Endothelial cell of umbilical vein (primary cell): ENCODE results near the gene GGACT. TPM values are rescaled to one million over a fixed set of nuclear protein-coding genes. Genes with fewer than 3 reads are reported as not detected.

ENCODE experiments used
- BruUV-seq: library from RNA; stranded (reverse); fragments of 400-500 nt; replicated peaks from 2 replicates; lab custom pipeline; 2021; lab: Mats Ljungman, UMichigan
- CTCF ChIA-PET: fragments of 300-600, 350-600 bp; sonication (Branson Sonifier 250); formaldehyde crosslinking; loops from one replicate; lab custom pipeline; 2021; ENCODE audit warnings: antibody characterized with exemption, inconsistent platforms; lab: Charles Lee
- POLR2A ChIA-PET: fragments of 300-600, 350-600 bp; sonication (Branson Sonifier 250); formaldehyde crosslinking; loops from one replicate; lab custom pipeline; 2021; ENCODE audit warnings: antibody characterized with exemption, inconsistent platforms; lab: Charles Lee
- DNase-seq: peaks from one replicate; pipeline ENCODE4 v3.0.0-alpha.2; 2011; ENCODE audit warnings: low read depth, low spot score
- FAIRE-seq: peaks from 2 replicates; lab custom pipeline; 2011; peaks lifted over from hg19 to GRCh38; lab: Jason Lieb, UNC
- H2AFZ ChIP-seq: 2 replicates; pipeline ENCODE4 v1.6.0; 2012; ENCODE audit warnings: low read depth, low read length, control low read depth, inconsistent platforms
- H3K27ac ChIP-seq: 2 replicates; pipeline ENCODE4 v1.5.1; 2011; ENCODE audit warnings: low read depth, mild to moderate bottlenecking, control low read depth, low read length, moderate library complexity; ENCODE audit not compliant: insufficient read depth
- H3K27me3 ChIP-seq, 2 experiments: 2 replicates each; pipeline versions ENCODE4 v1.6.0 to v1.6.1; 2011; ENCODE audit warnings: low read length in 2 of 2, mixed read lengths in 1 of 2; ENCODE audit not compliant: control insufficient read depth in 2 of 2, insufficient read depth in 2 of 2
- H3K36me3 ChIP-seq, 2 experiments: 2 replicates in 1 of 2; 3 replicates in 1 of 2; pipeline ENCODE4 v1.5.1; 2011; ENCODE audit warnings: low read length in 2 of 2, mild to moderate bottlenecking in 1 of 2, moderate library complexity in 1 of 2; ENCODE audit not compliant: control insufficient read depth in 2 of 2, insufficient read depth in 2 of 2; ENCODE audit errors: extremely low read depth in 1 of 2
- H3K4me1 ChIP-seq: 3 replicates; pipeline ENCODE4 v1.5.1; 2011; ENCODE audit warnings: mild to moderate bottlenecking, low read length; ENCODE audit not compliant: control insufficient read depth, insufficient read depth; ENCODE audit errors: extremely low read depth
- H3K4me2 ChIP-seq: 2 replicates; pipeline ENCODE4 v1.6.1; 2011; ENCODE audit warnings: low read length, control low read depth, mixed read lengths; ENCODE audit not compliant: insufficient read depth
- H3K4me3 ChIP-seq, 3 experiments: fragments of 200-600 bp in 1 of 3; sonication (generic), shearing (Covaris generic) in 1 of 3; replicated peaks in 1 of 3; 2 replicates each; pipeline ENCODE4 v1.5.1; 2011 to 2016; ENCODE audit warnings: control low read depth in 3 of 3, low read length in 3 of 3, mild to moderate bottlenecking in 2 of 3, inconsistent platforms in 1 of 3, low read depth in 1 of 3, moderate library complexity in 1 of 3; ENCODE audit not compliant: insufficient read depth in 1 of 3
- H3K79me2 ChIP-seq: 2 replicates; pipeline ENCODE4 v1.6.0; 2012; ENCODE audit warnings: low read length, inconsistent platforms; ENCODE audit not compliant: control insufficient read depth, insufficient read depth
- H3K9ac ChIP-seq: replicated peaks from 2 replicates; pipeline ENCODE3; 2011; ENCODE audit warnings: low read length, control low read depth; ENCODE audit not compliant: insufficient read depth; ENCODE audit errors: extremely low read depth
- H3K9me1 ChIP-seq: replicated peaks from 3 replicates; pipeline ENCODE4 v1.6.0; 2011; ENCODE audit warnings: mild to moderate bottlenecking, low read length; ENCODE audit not compliant: control insufficient read depth, insufficient read depth; ENCODE audit errors: extremely low read depth
- H3K9me3 ChIP-seq: replicated peaks from 2 replicates; pipeline ENCODE4 v1.5.1; 2012; ENCODE audit warnings: low read length, inconsistent platforms; ENCODE audit not compliant: control insufficient read depth, insufficient read depth
- H4K20me1 ChIP-seq: replicated peaks from 2 replicates; pipeline ENCODE3; 2011; ENCODE audit warnings: mild to moderate bottlenecking, low read length; ENCODE audit not compliant: control insufficient read depth, insufficient read depth; ENCODE audit errors: extremely low read depth
- CTCF ChIP-seq, 2 donors: IDR thresholded peaks; 1 replicate in 1 of 2; 2 replicates in 1 of 2; pipeline ENCODE4 v1.5.1; 2011; ENCODE audit warnings: low read length in 2 of 2, mild to moderate bottlenecking in 2 of 2, moderate library complexity in 2 of 2, control low read depth in 1 of 2, inconsistent platforms in 1 of 2, low read depth in 1 of 2; ENCODE audit not compliant: insufficient read depth in 1 of 2; ENCODE audit errors: extremely low read depth in 1 of 2
- EZH2 ChIP-seq: IDR thresholded peaks from 2 replicates; pipeline ENCODE4 v1.6.1; 2012; ENCODE audit warnings: borderline replicate concordance, low read depth, mild to moderate bottlenecking, moderate library complexity, low read length, inconsistent platforms; ENCODE audit not compliant: severe bottlenecking
- FOS ChIP-seq: IDR thresholded peaks from 2 replicates; pipeline ENCODE4 v1.6.1; 2011; ENCODE audit warnings: mild to moderate bottlenecking, low read length, moderate library complexity, borderline replicate concordance; ENCODE audit not compliant: insufficient read depth
- GATA2 ChIP-seq: IDR thresholded peaks from 2 replicates; pipeline ENCODE4 v1.7.0; 2011; ENCODE audit warnings: low read depth, mild to moderate bottlenecking, moderate library complexity, mixed read lengths, low read length; ENCODE audit not compliant: insufficient read length, insufficient read depth
- JUN ChIP-seq: IDR thresholded peaks from 2 replicates; pipeline ENCODE4 v1.6.1; 2011; ENCODE audit warnings: borderline replicate concordance, low read depth; ENCODE audit not compliant: insufficient read length, insufficient read depth
- MAX ChIP-seq: IDR thresholded peaks from 2 replicates; pipeline ENCODE4 v1.6.1; 2011; ENCODE audit not compliant: insufficient read depth, insufficient read length
- MYC ChIP-seq: IDR thresholded peaks from one replicate; pipeline ENCODE4 v1.6.1; 2011; ENCODE audit warnings: mild to moderate bottlenecking, low read depth, low read length
- POLR2A ChIP-seq: IDR thresholded peaks from 2 replicates; pipeline ENCODE4 v1.6.1; 2012; ENCODE audit warnings: low read depth, mild to moderate bottlenecking, control low read depth, low read length
- POLR2AphosphoS5 ChIP-seq: IDR thresholded peaks from 2 replicates; pipeline ENCODE4 v1.6.1; 2012; ENCODE audit warnings: low read depth, mild to moderate bottlenecking, control low read depth, low read length, moderate library complexity; ENCODE audit not compliant: insufficient read depth
- dilution Hi-C: fragments of 300-500 bp; cut with MboI; formaldehyde crosslinking; loops from one replicate; pipeline ENCODE4 v1.15.0; 2019; ENCODE audit warnings: low sequenced_read_pairs; ENCODE audit not compliant: extremely low pct_ligation_motif_present
- intact Hi-C: fragments of 100-400 bp; cut with micrococcal nuclease; formaldehyde crosslinking; loops from one replicate; pipeline ENCODE4 v1.10.0; 2022
- polyA plus RNA-seq, 4 experiments: library from polyadenylated mRNA; depleted of rRNA in 3 of 4; stranded (reverse) in 3 of 4; unstranded in 1 of 4; fragments of >200 nt; gene quantifications; 2 replicates each; pipeline versions ENCODE4 v1.2.1 to v1.2.3, GENCODE V29; 2011 to 2012; ENCODE audit warnings: missing spikeins in 1 of 4
- total RNA-seq: library from RNA; stranded (reverse); gene quantifications from 2 replicates; pipeline ENCODE4 v1.2.3, GENCODE V29; 2021

The GGACT gene
- total and polyA plus RNA-seq, 2 donors (not counting 3 experiments of a cell fraction or from before 2014, with no cell fraction given), result 2.5 to 6.5 TPM

- no TSS peak for BruUV-seq
- no peak overlapping the region for H3K27ac ChIP-seq
These were observed 11.9 kb upstream of the GGACT start for GRCh38 chr13:100600461-100600860.

More at GRCh38 chr13:100600461-100600860, 11.9 kb upstream of the GGACT start:
- TF ChIP-seq FOS (no peak), EZH2 (no peak), MAX (no peak), MYC (no peak), JUN (no peak), POLR2A (no peak), CTCF (IDR thresholded peaks at IDR 0.05; ENCODE audit: extremely low read depth in 1 of 2, insufficient read depth in 1 of 2, low read depth in 1 of 2, low read length in 2 of 2) (no peak), GATA2 (no peak), POLR2AphosphoS5 (no peak)
- Histone ChIP-seq H2AFZ (no peak overlapping the region), H3K27me3 (no peaks in the 10 kb centered on the region), H3K9me3 (no peaks in the 10 kb centered on the region), H3K4me3 (no peak overlapping the region), H3K4me2 (no peak overlapping the region), H4K20me1 (no peaks in the 10 kb centered on the region), H3K4me1 (peaks cover 5% of the 10 kb centered on the region), H3K9ac (no peak overlapping the region), H3K9me1 (no peaks in the 10 kb centered on the region), H3K36me3 (no peaks in the 10 kb centered on the region), H3K79me2 (no peaks in the 10 kb centered on the region)
- ChIA-PET POLR2A (no interaction called here), CTCF (interaction anchor here (0.9 to 2.3 kb wide), 3 partner anchors 10 to 27 kb away, joined by 3 to 7 read pairs (median 3); no protein-coding TSS in a partner anchor)
- no peak for DNase-seq
- dilution Hi-C loops, result no loop called here
- FAIRE-seq, result no peak
- intact Hi-C loops, result no loop called here
